HG03575 (cell line): ENCODE measurements around the gene SUSD2.
"Not testable (repeated sequence)": the region's sequence is repeated elsewhere in the genome, so short reads cannot be mapped to it uniquely, and the experiment has no call there.

ENCODE experiments used
- ATAC-seq: cut with Tn5 transposase; IDR thresholded peaks from one replicate; pipeline ENCODE4 v1.9.1; 2021; ENCODE audit not compliant: unreplicated experiment, insufficient number of reproducible peaks, low FRiP score; ENCODE audit errors: extremely low read depth

SUSD2 gene

GRCh38 chr22:24206460-24207263, 25.4 kb downstream of the SUSD2 start:
- not testable (repeated sequence) for ATAC-seq

- no peak for ATAC-seq
Observed at GRCh38 chr22:24207264-24208011, 26.2 kb downstream of the SUSD2 start.

DNA sequence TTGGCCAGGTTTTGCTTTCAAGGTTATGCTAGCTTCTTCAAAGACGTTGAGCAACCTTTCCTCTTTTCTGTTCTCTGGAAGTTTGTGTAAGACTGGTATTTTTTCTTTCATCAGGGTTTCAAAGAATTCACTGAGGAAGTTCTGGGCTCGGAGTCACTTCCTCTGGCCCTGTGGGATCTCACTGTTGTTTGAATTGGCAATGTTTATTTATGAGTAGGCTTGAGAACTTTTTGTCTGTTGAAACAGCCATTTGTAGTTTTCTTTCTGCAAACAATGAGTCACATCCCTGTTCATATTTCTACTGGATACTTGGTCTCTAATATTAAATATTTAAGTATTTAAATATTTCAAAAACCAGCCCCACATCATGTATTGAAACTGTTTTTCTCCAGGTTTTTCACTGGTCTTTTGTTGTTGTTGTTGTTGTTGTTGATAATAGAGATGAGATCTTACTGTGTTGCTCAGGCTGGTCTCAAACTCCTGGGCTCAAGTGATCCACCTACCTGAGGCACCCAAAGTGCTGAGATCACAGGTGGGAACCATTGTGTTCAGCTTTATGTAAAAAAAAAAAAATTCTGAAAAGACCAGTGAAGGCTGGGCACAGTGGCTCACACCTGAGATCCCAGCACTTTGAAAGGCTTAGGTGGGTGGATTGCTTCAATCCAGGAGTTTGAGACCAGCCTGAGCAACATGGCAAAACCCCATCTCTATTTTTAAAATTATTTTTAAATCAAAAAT, 26.9 kb downstream of the SUSD2 start:
- ATAC-seq: no peak

DNA sequence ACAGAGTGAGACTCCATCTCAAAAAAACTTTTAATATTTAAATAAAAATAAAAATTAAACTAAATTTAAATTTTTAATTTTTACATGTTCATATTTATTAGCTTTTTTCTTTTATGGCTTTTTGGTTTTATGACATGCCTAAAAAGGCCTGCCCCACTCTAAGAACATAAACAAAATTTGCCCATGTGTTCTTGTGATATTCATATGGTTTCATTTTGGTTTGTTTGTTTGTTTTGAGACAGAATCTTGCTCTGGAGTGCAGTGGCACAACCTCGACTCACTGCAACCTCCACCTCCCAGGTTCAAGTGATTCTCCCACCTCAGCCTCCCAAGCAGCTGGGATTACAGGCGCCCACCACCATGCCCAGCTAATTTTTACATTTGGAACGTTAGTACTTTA, 27.7 kb downstream of the SUSD2 start:
- no peak for ATAC-seq

- no peak for ATAC-seq
Observed at GRCh38 chr22:24209687-24210086, 28.4 kb downstream of the SUSD2 start.

GRCh38 chr22:24210409-24210808, 29.1 kb downstream of the SUSD2 start:
- ATAC-seq: not testable (repeated sequence)

DNA sequence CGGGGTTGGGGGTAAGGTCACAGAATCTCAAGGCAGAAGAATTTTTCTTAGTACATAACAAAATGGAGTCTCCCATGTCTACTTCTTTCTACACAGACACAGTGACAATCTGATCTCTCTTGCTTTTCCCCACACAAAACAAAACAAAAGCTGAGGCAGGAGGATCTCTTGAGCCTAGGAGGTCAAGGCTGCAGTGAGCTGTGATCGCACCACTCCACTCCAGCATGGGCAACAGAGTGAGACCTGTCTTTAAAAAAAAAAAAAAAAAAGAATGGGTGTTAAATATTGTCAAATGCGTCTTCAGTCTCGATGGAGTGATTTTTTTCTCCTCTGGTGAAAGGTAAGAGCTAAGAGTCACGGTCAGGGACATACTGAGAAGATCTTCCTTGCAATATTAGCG, 30.4 kb downstream of the SUSD2 start:
- ATAC-seq: not testable (repeated sequence)

- not testable (repeated sequence) for ATAC-seq
Observed at GRCh38 chr22:24213111-24213510, 31.8 kb downstream of the SUSD2 start.

GRCh38 chr22:24214467-24215285, 33.4 kb downstream of the SUSD2 start:
- no peak for ATAC-seq

DNA sequence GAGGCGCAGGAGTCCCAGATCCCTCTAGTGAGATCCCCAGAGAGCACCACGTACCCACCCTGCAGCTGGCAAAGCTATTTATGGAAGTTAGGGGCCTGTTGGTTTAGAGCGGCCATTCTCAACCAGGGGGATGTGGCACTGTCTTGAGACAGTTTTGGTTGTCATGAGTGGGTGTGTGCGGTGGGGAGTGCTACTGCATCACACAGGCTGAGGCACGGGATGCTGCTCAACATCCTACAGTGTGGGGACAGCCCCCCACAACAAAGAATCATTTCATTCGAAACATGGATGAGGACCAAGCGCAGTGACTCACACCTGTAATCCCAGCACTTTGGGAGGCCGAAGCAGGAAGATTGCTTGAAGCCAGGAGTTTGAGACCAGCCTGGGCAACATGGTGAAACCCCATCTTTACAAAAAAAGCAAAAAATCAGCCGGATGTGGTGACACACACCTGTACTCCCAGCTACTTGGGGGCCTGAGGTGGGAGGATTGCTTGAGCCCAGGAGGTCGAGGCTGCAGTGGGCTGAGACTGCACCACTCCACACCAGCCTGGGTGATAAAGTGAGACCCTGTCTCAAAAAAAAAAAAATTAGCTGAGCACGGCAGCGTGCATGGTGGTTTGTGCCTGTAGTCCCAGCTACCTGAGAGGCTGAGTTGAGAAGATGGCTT, 35.4 kb downstream of the SUSD2 start:
- no peak for ATAC-seq

- no peak for ATAC-seq
Observed at GRCh38 chr22:24217384-24217783, 36.1 kb downstream of the SUSD2 start.

DNA sequence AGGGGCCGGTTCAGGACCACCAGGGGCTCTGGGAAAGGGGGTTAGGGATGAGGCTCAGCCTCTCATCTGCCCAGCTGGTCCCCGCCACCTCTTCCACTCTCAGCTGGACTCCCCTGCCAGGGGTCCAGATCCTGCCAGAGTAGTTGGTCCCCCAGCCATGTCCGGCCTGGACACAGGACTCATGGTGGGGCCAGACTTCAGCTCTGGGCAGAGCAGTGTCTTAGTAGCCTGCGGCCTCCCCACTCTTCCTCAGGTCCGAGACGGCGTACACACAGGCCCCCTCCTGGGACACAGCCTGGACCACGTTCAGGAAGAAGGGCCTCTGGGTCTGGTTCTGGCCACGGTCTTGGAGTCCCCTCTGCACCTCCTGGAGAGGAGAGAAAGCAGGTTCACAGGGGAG, 38.5 kb downstream of the SUSD2 start:
- ATAC-seq: no peak

- ATAC-seq: no peak
Observed at GRCh38 chr22:24224468-24224867, 43.2 kb downstream of the SUSD2 start.

GRCh38 chr22:24225044-24225601, 43.8 kb downstream of the SUSD2 start:
- no peak for ATAC-seq

DNA sequence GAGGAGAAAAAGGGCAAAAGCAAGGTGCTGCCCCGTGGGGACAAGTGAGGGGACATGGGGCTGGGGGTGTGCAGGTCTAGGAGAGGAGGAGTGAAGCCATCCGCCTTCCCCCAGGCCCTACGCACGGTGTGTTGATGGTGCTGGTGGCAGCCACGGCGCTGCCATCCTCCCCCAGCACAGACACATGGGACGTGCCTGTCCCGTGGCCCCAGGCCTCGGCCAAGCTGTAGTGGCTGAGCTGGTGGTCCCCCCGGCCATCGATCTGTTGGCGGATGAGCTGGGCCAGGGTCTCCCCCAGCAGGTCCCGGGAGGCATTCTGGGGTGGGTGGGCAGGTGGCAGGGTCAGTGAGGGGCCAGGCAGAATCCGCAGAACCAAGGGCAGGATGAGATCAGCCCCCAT, 44.7 kb downstream of the SUSD2 start:
- no peak for ATAC-seq

DNA sequence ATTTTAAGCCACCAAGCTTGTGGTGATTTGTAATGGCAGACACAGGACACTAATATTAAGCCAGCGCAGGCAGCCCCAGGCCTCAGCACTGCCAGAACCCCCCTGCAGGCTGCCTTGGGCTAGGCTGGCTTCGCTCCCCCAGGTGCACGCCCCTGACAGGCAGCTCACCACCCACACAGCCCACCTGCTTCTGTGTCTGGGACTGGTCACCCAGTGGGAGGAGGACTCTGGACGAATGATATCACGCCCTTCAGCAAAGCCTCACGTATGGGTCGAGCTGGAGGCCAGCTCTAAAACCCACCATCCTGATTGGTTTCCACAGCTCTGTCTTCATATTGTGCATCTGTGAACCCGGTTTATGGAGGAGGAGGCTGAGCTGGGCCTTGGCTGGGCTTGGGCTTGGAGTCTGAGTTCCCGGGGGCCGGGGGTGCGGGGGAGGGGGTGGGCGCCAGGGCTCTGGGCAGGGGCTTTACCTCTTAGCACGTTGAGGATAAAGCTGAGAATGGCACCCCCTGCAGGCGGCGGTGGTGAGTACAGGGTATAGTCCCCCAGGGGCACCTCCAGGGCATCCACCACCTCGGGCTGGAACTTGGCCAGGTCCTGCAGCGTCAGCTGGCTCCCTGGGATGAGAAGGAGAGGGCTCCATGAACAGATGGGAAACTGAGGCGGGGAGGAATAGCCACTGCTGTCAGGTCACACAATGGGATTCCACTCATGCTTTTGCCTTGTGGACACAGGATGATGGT, 49.8 kb downstream of the SUSD2 start:
- no peak for ATAC-seq

DNA sequence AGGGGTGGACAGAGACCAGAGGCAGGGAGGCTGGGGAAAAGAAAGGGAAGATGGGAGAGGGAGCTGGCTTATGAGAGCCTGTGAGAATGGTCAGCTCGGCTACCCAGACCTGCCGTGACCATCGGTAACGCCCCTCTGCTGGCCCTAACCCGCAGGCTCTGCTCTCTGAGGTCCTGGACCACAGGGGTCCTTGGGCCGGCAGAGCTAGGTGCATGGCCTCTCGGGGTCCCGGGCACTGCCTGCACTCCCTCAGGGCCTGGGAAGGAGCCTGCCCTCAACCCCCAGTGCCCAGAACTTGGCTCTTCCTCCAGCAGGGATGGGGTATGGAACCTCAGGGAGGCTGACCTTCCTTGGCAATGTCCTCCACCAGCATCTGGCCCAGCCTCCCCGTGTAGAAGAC, 50.4 kb downstream of the SUSD2 start:
- ATAC-seq: no peak

DNA sequence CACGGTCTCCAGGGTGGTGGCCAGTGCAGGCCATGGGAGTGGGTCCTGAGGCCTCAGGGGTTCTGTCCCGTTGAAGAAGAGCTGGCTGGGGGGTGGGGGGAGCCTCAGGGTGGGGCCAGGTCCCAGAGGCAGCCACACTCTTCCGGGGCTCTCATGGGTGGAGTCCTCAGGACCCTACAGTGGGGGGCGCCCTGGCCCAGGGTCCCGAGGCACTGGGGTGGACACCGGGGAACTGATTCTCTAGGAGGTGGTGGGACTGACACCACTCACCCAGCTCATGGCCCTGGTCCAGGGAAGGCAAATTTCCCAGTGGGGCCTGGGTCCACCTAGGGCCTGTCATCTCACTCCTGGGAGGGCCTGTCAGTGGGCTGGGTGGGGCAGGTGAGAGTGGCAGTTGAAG, 50.8 kb downstream of the SUSD2 start:
- ATAC-seq: no peak
